ENCODE results near the gene SP140L.

- TF ChIP-seq POLR2AphosphoS5 (IDR thresholded peaks at IDR 0.05; ENCODE audit: low read depth, low read length) = no peak
- no peak for TF ChIP-seq SIN3A (IDR thresholded peaks at IDR 0.05; ENCODE audit: borderline replicate concordance, insufficient read depth, low read length)
- no peak for TF ChIP-seq REST (IDR thresholded peaks at IDR 0.05; ENCODE audit: insufficient read depth in 1 of 2, low read depth in 2 of 2, low read length in 2 of 2)
- no peak for TF ChIP-seq FOXP2 (optimal IDR thresholded peaks at IDR 0.05; ENCODE audit: borderline replicate concordance, extremely low read depth, extremely low read length, insufficient read depth)
- TF ChIP-seq TAF1 (IDR thresholded peaks at IDR 0.05; ENCODE audit: borderline replicate concordance, insufficient read depth, low read length) = no peak
Observed at GRCh38 chr2:230411570-230412370, 84.8 kb downstream of the SP140L start.

Data from PFSK-1 (cell line).